Caco-2 (cell line): ENCODE results near the gene RSBN1. TPM values are rescaled to one million over a fixed set of nuclear protein-coding genes. Genes with fewer than 3 reads are reported as not detected.
"Not testable (repeated sequence)": the region's sequence is repeated elsewhere in the genome, so short reads cannot be mapped to it uniquely, and the experiment has no call there.

Experiments
- BruUV-seq: library from RNA; stranded (reverse); fragments of 400-500 nt; replicated peaks from 2 replicates; lab custom pipeline; 2021; lab: Mats Ljungman, UMichigan
- CTCF ChIA-PET: fragments of 300-600 bp; sonication (Branson Sonifier 250); formaldehyde crosslinking; loops from one replicate; lab custom pipeline; 2022; ENCODE audit warnings: antibody characterized with exemption; lab: Charles Lee
- POLR2A ChIA-PET: fragments of 300-600 bp; sonication (Branson Sonifier 250); formaldehyde crosslinking; loops from one replicate; lab custom pipeline; 2022; ENCODE audit warnings: antibody characterized with exemption; lab: Charles Lee
- DNase-seq, 2 experiments: peaks; one replicate each; pipeline versions ENCODE4 v3.0.0 to v3.0.0-alpha.2; 2020 to 2022
- H3K27me3 ChIP-seq: replicated peaks from 2 replicates; pipeline ENCODE4 v1.6.0; 2011; ENCODE audit warnings: low read length; ENCODE audit not compliant: control insufficient read depth, insufficient read depth
- H3K36me3 ChIP-seq: 2 replicates; pipeline ENCODE4 v1.5.1; 2011; ENCODE audit warnings: low read length; ENCODE audit not compliant: control insufficient read depth, insufficient read depth
- H3K4me1 ChIP-seq: fragments of 250-450 bp; sonication (Bioruptor Pico); 2 replicates; pipeline ENCODE4 v1.5.1; 2020; ENCODE audit warnings: mild to moderate bottlenecking
- H3K4me3 ChIP-seq: 2 replicates; pipeline ENCODE4 v1.5.1; 2011; ENCODE audit warnings: low read depth, mild to moderate bottlenecking, control low read depth, low read length
- H3K9me3 ChIP-seq: fragments of 250-450 bp; sonication (Bioruptor Pico); 2 replicates; pipeline ENCODE4 v1.5.1; 2020; ENCODE audit warnings: mild to moderate bottlenecking, moderate library complexity
- H3K27ac Mint-ChIP-seq: one replicate; pipeline ENCODE4 v1.8.0; 2022; ENCODE audit warnings: mixed read lengths; ENCODE audit not compliant: unreplicated experiment
- H3K27me3 Mint-ChIP-seq: one replicate; pipeline ENCODE4 v1.8.0; 2022; ENCODE audit warnings: mixed read lengths; ENCODE audit not compliant: insufficient read depth, unreplicated experiment
- H3K36me3 Mint-ChIP-seq: one replicate; pipeline ENCODE4 v1.8.0; 2022; ENCODE audit warnings: mild to moderate bottlenecking, mixed read lengths; ENCODE audit not compliant: insufficient read depth, unreplicated experiment
- H3K4me1 Mint-ChIP-seq: one replicate; pipeline ENCODE4 v1.8.0; 2022; ENCODE audit warnings: low read depth, mixed read lengths; ENCODE audit not compliant: unreplicated experiment
- H3K4me3 Mint-ChIP-seq: one replicate; pipeline ENCODE4 v1.8.0; 2022; ENCODE audit warnings: mild to moderate bottlenecking, moderate library complexity, mixed read lengths; ENCODE audit not compliant: unreplicated experiment
- H3K9me3 Mint-ChIP-seq: one replicate; pipeline ENCODE4 v1.8.0; 2022; ENCODE audit warnings: mixed read lengths; ENCODE audit not compliant: unreplicated experiment
- intact Hi-C: fragments of 100-400 bp; cut with micrococcal nuclease; formaldehyde crosslinking; loops from one replicate; pipeline ENCODE4 v1.10.0; 2022; ENCODE audit not compliant: unreplicated experiment
- total RNA-seq: library from RNA; stranded (reverse); gene quantifications from 2 replicates; pipeline ENCODE4 v1.2.3, GENCODE V29; 2022
- TF ChIP-seq, protein P1 (sequence below), 2 experiments: fragments of 200-600 bp in 1 of 2; IDR thresholded peaks; 1 replicate in 1 of 2; 2 replicates in 1 of 2; pipeline versions ENCODE4 v1.5.1 to v1.8.0; 2011 to 2022; ENCODE audit warnings: antibody characterized with exemption in 1 of 2, control low read depth in 1 of 2, inconsistent platforms in 1 of 2, low read depth in 1 of 2, low read length in 1 of 2, mild to moderate bottlenecking in 1 of 2, moderate library complexity in 1 of 2; ENCODE audit not compliant: insufficient read depth in 1 of 2, severe bottlenecking in 1 of 2, unreplicated experiment in 1 of 2

The RSBN1 gene
- total RNA-seq, 1 experiment from 2014 or later, result 7.3 TPM

DNA sequence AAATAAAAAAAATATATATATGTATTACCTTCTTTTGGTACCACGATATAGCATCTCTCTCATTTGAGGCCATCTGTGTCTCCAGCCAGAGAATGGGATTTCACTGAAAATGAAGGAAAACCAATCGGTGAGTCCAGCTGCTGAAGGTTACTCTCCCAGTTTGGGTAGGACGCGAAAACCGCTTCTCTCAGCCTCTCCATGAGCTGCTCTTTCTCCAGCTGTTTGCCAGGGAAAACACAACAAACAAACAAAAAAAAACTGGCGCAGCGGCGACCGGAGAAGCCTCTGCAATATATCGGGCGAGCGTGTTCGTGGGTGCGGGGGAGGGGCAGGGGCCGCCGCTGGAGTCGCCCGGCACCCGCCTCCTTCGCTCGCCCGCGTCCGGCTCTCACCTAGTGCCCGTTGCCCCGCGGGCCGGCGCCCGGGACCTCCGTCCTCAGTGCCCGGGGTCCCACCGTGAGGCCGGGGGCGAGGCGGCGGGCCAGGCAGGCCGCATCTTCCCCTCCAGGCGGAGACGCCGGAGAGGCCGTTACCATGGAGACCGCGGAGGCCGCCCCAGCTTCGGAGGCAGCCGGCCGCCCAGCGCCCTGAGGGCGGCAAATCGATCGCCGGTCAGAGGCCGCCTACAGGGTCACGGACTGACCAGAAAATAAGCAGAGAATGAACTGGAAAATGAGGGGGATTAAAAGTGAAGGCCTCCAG, 53.5 kb downstream of the RSBN1 start:
- Histone ChIP-seq H3K36me3 (no peaks in the 10 kb centered on the region), H3K27me3 (no peaks in the 10 kb centered on the region), H3K4me3 (peak overlapping the region; percentile 65), H3K4me1 (no peaks in the 10 kb centered on the region; the same call in 1 of the 2 replicates), H3K9me3 (no peaks in the 10 kb centered on the region)
- Mint-ChIP-seq H3K9me3 (no peaks in the 10 kb centered on the region), H3K4me3 (peak overlapping the region; percentile 77), H3K27me3 (no peaks in the 10 kb centered on the region), H3K27ac (peak overlapping the region; percentile 75), H3K36me3 (peaks cover 13% of the 10 kb centered on the region), H3K4me1 (no peaks in the 10 kb centered on the region)
- CTCF ChIA-PET, result interaction anchor here (0.7 kb wide), 1 partner anchor 30 kb away, joined by 3 read pairs; no protein-coding TSS in a partner anchor
- TF ChIP-seq, protein P1, sequence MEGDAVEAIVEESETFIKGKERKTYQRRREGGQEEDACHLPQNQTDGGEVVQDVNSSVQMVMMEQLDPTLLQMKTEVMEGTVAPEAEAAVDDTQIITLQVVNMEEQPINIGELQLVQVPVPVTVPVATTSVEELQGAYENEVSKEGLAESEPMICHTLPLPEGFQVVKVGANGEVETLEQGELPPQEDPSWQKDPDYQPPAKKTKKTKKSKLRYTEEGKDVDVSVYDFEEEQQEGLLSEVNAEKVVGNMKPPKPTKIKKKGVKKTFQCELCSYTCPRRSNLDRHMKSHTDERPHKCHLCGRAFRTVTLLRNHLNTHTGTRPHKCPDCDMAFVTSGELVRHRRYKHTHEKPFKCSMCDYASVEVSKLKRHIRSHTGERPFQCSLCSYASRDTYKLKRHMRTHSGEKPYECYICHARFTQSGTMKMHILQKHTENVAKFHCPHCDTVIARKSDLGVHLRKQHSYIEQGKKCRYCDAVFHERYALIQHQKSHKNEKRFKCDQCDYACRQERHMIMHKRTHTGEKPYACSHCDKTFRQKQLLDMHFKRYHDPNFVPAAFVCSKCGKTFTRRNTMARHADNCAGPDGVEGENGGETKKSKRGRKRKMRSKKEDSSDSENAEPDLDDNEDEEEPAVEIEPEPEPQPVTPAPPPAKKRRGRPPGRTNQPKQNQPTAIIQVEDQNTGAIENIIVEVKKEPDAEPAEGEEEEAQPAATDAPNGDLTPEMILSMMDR (IDR thresholded peaks at IDR 0.05; ENCODE audit: insufficient read depth in 1 of 2, low read depth in 1 of 2, low read length in 1 of 2, severe bottlenecking in 1 of 2, unreplicated experiment in 1 of 2), result no peak
- BruUV-seq, result no TSS peak
- intact Hi-C loops, result loop anchor here (2.0 kb wide), 1 partner anchor 54 kb away; the partner anchor contains the start of gene RSBN1
- POLR2A ChIA-PET, result interaction anchor here (0.6 kb wide), 2 partner anchors 51 to 667 kb away, joined by 4 to 7 read pairs; no protein-coding TSS in a partner anchor
- DNase-seq, result peak; percentile 58 to 73

DNA sequence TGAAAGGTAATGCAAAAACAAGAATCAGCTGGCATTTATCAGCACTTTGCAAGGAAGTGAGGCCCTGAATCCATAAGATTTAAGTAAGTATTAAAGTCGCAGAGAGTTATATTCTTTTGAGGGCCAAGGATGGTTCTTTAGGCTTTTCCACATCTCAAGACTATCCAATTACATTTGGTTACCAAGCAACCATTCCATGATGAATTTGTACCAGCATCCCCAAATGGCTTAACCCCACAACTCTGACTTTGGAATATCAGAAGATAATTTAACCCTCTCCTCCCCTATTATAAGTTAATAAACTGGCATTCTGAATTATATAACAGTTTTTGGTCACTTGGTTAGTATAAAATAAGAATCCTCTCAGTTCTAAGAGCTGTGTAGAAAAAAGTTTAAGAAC, 55.8 kb downstream of the RSBN1 start:
- H3K36me3 Mint-ChIP-seq, result peaks cover 9% of the 10 kb centered on the region
- BruUV-seq, result no TSS peak
- no peak overlapping the region for H3K27ac Mint-ChIP-seq
- H3K9me3 ChIP-seq, result no peaks in the 10 kb centered on the region
- no peak overlapping the region for H3K4me3 Mint-ChIP-seq
- DNase-seq, result no peak
- intact Hi-C loops, result no loop called here
- no peaks in the 10 kb centered on the region for H3K9me3 Mint-ChIP-seq
- CTCF ChIA-PET, result no interaction called here
- H3K27me3 ChIP-seq, result no peaks in the 10 kb centered on the region
- H3K4me3 ChIP-seq, result no peak overlapping the region
- POLR2A ChIA-PET, result no interaction called here
- TF ChIP-seq, protein P1 (IDR thresholded peaks at IDR 0.05; ENCODE audit: insufficient read depth in 1 of 2, low read depth in 1 of 2, low read length in 1 of 2, severe bottlenecking in 1 of 2, unreplicated experiment in 1 of 2), result no peak
- H3K4me1 Mint-ChIP-seq, result no peaks in the 10 kb centered on the region
- H3K4me1 ChIP-seq, result no peaks in the 10 kb centered on the region; the same call in 1 of the 2 replicates
- H3K36me3 ChIP-seq, result no peaks in the 10 kb centered on the region
- no peaks in the 10 kb centered on the region for H3K27me3 Mint-ChIP-seq

DNA sequence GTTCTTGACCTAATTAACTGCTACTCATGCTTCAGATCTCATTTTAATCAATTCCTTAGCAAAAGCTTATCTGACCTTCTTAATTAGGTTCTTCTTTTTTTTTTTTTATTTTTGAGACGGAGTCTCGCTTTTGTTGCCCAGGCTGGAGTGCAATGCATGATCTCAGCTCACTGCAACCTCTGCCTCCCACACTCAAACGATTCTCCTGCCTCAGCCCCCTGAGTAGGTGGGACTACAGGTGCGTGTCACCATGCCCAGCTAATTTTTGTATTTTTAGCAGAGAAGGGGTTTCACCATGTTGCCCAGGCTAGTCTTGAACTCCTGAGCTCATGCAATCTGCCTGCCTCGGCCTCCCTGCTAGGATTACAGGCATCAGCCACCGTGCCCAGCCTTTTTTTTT, 58.9 kb downstream of the RSBN1 start:
- H3K4me3 Mint-ChIP-seq, H3K27ac Mint-ChIP-seq, BruUV-seq, H3K4me3 ChIP-seq, CTCF ChIA-PET, H3K36me3 ChIP-seq, H3K9me3 ChIP-seq, H3K4me1 Mint-ChIP-seq, H3K9me3 Mint-ChIP-seq, H3K4me1 ChIP-seq, DNase-seq, H3K36me3 Mint-ChIP-seq, H3K27me3 Mint-ChIP-seq, intact Hi-C loops, POLR2A ChIA-PET, H3K27me3 ChIP-seq: not testable (repeated sequence)
